ENCODE results near the gene BTBD2.
"Not testable (repeated sequence)": the region's sequence is repeated elsewhere in the genome, so short reads cannot be mapped to it uniquely, and the experiment has no call there.

BTBD2 gene

DNA sequence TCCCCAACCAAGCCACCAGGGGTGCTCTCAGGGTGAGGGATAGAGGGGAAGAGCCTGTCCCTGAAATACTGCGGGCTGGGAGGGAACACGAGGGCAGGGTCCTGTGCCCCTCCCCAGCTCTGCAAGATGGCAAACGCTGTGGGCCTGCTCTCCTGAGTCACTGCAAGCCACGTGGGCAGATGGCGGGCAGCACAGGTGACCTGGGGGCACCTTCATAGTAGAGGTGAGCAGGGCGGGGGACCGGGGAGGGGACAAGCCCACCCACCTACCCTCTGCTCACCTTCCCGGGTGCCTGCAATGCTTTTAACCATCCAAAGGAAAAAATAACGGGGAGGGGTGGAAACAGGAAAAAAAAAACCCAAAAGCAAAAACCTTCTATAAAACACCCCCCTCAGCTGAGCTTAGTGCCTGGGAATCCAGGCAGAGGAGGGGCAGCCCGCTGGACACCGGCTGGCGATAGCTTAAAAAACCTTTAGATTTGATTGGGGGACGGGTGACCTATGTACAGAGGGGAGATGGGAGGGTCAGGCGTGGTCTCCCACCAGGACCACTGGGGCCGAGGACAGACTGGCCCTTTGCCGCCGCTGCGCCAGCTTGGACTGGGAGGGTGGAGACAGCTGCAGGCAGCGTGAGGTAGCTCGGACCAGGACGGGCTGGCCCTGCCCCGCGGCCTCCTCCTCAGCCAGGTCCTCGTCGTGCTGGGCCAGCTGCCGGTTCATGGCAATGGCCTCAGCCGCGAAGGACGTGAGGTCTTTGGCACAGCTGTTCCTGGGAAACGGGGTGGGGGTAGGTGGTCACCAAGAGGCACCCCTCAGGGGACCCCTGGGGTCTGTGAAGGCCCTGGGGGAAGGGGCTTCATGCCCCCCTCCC lies 23.8 kb upstream of the BTBD2 start:
- no peak for DNase-seq

DNA sequence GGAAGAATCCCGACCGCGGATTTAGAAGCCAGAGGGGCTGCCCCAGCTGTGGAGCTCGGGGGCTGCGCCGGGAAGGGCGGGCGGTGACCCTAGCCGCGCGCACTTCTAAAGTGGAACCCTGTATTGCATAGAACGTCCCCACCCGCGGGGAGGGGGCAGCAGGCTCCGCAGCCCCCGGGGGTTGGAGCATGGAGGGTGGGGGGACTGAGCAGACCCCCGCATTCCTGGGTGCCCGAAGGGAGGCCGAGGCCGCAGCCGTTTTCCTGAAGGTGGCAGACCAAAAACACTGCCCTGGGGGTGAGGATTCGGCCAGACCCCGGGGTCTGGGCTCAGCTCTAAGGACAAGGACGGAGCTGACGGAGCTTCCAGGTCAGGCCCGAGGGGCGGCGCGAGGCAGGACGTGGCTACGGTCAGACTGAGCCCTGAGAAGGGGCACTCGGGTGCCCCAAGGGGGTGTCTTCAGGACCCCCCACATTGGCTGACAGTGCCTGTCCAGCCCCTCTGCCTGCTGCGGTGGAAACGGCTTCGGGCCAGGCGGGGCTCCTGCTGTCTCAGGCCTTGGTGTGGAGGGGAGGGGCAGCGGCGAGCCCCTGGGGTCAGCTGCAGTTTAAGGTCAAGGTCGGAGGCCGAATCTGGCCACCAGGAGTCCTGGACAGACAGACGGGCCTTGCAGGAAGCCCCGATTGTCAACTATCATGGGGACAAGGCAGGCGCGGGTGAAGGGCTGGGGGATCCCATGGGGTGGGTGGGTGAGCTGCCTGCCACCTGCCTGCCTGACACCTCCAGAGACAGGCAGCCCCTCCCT lies 23.0 kb upstream of the BTBD2 start:
- no peak for DNase-seq

DNA sequence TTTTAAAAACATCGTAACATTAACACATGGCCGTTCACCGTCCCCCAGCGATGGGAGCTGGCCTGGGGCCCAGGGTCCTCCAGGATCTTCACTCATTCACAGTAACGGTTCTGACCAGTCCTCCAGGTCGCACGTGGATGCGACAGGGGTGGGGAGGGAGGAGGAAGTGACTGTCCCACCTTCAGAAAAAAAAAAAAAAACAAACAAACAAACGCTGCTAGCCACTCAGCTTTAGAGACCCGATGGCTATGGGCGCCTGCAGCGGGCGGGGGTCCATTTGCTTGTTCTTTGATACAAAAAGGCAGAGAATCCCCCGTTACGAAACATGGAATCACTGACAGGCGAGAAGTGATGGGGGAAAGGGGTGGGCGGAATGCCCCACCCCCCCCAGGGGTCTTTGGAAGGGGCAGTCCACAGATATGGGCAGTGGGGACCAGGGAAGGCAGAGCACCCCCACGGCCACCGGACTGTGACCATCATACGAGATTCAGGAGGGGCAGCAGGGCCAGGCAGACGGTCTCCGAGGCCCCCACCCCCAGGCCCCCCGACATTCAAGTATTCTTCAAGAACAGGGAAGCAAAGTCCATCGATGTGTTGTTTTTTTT lies 22.2 kb upstream of the BTBD2 start:
- no peak for DNase-seq

DNA sequence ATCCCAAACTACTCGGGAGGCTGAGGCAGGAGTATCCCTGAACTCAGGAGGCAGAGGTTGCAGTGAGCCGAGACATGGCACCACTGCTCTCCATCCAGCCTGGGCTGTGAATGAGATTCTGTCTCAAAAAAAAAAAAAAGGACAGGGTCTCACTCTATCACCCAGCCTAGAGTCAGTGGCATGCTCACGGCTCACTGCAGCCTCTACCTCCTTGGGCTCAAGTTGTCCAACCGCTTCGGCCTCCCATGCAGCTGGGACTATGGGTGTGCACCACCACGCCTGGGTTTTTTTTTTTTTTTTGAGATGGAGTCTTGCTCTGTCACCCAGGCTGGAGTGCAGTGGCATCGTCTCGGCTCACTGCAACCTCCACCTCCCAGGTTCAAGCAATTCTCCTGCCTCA lies 20.9 kb upstream of the BTBD2 start:
- no peak for DNase-seq

DNA sequence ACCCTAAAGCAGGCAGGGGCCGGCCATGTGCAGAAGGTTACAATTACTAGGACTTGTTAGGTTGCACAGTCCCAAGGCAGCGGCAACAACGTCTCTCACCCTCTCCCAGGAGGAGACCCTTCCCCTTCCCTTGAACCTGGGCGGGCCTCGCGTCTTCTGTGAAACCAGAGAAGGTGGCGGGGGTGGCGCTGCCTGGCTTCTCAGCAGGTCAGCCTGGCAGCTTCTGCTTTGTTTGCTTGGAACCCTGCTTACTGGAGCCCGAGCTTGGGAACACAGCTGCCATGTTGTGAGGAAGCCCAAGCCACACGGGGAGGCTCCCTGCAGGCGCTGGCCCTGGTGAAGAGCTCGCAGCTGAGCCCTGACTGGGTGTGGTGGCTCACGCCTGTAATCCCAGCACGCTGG lies 20.1 kb upstream of the BTBD2 start:
- DNase-seq = no peak

DNA sequence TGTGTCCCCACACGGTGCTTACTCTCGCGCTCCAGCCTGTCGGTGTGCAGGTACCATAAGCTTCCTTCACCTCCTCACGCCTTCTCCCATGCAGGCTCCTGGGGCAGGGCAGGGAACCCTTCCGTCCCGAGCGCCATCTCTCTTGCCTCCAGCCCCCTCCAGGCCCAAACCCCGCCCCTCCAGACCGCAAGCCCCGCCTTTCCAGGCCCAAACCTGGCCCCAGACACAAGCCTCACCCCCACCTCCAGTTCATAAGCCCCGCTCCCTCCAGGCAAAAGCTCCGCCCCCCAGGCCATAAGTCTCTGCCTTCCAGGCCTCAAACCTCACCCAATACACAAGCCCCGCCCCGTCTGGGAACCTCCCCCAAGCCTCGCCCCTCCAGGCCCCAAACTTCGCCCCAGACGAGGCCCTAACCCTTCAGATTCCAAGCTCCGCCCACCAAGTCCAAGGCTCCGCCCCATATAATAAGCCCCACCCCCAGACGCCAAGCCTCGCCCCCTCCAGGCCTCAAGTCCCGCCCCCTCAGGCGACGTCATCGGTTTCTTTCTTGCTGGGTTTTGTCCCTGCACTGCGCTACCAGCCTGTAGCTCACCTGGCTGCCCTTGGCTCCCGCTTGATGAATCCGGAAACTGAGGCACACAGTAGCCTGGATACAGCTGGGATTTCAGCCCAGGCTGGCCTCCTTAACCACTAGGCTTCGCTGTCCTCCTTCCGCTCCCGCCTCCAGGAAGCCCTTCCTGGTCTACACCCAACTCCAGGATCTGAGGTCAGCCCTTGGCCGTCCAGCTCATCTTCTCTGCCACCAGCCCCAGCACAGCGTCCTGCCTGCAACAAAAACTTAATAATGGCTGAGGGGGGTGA lies 19.4 kb upstream of the BTBD2 start:
- DNase-seq = peak; percentile 75 to 77

DNA sequence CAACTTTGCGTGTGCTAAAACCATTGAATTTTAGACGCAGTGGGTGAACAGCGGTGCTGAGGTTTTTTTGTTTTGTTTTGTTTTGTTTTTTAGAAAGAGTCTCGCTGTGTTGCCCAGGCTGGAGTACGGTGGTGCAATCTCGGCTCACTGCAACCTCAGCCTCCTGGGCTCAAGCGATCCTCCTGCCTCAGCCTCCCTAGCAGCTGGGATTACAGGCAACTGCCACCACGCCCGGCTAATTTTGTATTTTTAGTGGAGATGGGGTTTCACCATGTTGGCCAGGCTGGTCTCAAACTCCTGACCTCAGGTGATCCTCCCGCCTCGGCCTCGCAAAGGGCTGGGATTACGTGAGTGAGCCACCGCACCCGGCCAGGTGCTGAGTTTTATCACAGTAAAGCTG lies 18.7 kb upstream of the BTBD2 start:
- DNase-seq = not testable (repeated sequence)

DNA sequence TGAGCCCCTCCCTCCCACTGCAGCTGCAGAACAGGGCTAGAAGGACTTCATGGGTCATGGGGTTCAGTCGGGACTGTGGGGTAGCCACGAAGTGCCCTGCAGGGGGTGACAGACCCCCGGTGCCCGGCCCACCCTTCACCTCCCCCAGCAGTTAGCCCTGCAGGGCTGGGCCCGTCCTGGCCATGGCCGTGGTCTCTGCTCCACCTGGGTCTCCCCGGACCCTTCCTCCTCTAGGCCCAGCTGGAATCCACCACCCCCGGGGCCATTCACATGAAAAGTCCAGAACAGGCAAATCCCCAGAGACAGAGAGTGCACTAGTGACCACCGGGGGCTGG lies 18.3 kb upstream of the BTBD2 start:
- no peak for DNase-seq

DNA sequence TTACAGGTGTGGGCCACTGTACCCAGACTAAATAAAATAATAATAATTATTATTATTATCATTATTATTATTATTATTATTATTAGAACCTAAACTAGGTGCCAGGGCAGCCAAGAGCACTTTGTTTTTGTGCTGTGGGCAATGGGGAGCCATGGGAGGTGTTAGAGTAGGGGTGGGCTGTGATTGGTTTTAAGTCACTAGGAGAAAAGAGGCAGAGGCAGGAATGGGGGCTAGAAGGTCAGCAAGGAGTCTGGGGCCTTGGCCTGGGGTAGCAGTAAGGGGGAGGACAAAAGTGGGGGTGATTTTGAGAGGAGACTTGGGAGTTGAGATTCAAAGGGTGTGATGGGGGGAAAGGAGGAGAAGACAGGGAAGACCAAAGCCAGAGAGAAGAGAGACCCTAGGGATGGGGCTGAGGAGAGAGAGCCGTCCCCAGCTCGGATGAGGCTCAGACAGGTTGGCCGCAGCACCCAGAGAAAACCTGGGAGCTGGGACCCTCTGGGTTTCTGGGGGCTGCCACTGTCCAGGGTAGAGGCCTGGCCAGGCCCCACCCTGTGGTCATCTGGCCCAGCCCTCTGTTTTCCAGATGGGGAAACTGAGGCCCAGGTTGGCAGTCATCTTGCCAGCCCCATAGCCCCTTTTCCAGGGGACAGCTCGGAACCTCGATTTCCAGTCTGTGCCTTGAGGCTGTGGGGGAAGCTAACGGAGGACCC lies 17.8 kb upstream of the BTBD2 start:
- no peak for DNase-seq

DNA sequence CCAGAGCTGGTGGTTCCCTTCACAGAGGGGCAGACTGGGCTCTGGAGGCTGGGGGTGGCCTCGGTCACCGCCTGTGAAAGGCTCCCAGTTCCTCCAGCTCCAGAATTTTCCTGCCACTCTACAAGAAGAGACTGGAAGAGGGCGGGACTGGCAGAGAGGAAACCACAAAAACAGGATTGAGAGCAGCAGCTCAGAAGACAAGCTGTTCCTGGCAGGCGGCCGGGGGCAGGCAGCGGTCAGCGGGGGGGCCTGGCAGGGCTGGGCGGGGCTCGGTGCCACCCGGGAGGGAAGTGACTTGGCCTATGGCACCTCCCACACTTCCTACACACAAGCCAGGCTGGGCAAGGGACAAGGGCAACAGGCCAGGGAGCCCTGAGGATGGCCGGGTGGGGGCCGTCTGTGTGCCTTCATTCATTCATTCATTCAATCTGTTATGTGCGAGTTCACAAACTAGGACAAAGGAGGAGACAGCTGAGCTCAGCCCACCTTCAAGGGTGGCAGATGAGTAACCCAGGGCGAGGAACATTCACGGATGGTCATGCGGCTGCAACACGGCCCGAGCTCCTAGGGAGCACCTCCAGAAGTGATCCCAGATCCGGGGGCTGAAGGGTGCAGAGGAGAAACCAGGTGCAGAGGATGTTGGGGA lies 16.9 kb upstream of the BTBD2 start:
- peak; percentile 70 to 71 for DNase-seq

DNA sequence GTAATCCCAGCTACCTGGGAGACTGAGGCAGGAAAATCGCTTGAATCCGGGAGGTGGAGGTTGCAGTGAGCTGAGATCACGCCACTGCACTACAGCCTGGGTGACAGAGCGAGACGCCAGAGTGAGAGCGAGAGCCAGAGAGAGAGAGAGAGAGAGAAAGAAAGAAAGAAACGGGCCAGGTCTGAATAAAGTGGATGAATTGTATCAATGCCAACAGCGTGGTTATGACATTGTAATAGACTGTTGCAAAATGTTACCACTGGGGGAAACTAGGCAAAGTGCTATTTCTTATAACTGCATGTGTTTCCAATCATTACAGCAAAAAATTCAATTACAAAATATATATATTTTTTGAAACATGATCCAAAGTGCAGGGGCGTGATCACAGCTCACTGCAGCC lies 11.8 kb upstream of the BTBD2 start:
- no peak for DNase-seq

DNA sequence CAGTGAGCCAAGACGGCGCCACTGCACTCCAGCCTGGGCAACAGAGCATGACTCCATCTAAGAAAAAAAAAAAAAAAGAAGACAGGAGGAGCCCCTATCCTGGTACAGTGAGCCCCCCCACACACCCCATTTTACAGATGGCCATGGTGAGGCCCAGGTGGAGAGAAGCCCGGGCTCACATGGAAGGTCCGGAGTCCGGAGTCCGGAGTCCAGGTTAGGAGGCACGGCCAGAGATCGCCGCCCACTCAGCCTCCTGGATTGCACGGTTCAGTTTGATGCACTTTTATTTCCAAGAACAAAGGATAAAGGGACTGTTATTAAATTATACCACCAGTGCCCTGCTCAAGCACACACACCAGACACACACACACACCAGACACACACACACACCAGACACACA lies 11.3 kb upstream of the BTBD2 start:
- no peak for DNase-seq

DNA sequence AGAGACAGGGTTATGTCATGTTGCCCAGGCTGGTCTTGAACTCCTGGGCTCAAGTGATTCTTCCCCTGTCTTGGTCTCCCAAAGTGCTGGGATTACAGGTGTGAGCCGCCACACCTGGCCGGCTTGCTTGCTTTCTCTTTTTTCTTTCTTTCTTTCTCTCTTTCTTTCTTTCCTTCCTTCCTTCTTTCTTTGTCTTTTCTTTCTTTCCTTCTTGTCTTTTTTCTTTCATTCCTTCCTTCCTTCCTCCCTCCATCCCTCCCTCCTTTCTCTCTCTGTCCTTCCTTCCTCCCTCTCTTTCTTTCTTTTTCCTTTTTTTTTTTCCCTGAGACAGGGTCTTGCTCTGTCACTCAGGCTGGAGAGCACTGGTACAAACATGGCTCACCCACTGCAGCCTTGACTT lies 6.8 kb upstream of the BTBD2 start:
- DNase-seq = no peak

DNA sequence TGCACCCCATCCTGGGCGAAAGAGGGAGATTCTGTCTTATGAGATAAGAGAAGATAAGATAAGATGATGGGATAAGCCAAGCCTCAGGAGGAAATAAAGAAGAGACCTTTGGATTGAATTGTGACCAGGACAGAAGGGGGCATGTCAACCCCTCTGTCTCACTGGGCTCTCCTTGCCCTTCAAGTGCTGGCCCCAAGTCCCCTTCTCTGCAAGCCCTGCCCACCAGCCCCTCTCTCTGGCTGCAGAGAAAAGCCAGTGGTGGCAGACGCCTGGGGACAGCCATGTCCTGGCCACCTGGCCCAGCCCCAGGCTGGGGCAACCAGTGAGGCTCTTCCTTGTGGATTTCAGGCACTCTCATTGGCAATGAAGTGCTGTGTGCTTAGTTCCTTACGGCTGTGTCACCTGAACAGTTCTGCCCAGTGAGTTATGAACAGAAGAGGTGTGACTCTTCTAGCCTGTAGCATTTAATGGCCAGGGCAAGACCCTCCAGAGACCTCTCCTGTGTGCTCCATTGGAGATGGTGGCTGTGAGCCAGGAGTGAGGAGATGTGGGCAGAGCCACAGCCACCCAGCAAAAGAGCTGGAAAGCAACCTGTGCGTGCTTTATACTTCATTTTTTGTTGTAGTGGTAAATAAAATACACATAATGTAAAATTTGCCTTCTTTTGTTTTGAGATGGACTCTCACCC lies 6.1 kb upstream of the BTBD2 start:
- DNase-seq = no peak

DNA sequence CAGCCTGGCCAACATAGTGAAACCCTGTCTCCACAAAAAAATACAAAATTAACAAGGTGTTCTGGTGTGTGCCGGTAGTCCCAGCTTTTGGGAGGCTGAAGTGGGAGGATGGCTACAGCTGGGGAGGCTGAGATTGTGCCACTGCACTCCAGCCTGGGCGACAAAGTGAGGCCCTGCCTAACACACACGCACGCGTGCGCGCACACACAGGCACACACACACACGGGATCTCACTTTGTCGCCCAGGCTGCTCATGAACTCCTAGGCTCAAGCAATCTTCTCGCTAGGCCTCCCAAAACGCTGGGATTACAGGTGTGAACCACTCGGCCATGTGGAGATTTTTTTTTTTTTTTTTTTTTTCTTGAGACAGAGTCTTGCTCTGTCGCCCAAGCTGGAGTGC lies 3.2 kb upstream of the BTBD2 start:
- no peak for DNase-seq

DNA sequence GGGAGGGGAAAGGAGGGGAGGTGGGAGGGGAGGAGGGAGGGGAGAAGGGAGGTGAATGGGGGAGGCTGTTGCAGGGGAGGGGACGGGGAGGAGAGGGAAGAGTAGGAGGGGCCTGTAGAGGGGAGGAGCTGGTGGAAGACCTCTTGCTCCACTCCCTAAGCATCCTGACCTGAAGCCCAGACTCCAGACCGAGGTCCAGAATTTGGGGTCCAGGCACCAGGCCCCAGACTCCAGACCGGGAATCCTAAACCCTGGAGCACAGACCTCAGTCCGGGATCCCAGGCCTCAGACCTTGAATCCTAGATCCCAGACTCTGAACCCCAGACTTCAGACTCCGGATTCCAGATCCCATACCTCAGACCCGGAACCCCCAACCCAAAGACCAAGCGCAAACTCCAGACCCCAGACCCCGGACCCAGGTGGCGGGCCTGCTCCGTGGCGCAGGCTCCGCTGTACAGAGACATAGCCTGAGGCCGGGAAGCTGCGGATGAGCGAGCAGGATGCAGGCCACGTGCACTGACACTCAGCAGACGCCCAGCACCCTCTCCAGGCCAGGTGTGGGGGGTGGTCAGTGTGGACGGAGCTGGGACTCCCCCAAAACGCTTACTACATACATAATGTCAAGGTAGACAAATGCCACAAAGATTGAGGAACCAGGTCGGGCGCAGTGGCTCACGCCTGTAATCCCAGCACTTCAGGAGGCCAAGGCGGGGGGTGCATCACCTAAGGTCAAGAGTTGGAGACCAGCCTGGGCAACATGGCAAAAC lies 710 bp upstream of the BTBD2 start:
- DNase-seq = peak; percentile 73 to 76

DNA sequence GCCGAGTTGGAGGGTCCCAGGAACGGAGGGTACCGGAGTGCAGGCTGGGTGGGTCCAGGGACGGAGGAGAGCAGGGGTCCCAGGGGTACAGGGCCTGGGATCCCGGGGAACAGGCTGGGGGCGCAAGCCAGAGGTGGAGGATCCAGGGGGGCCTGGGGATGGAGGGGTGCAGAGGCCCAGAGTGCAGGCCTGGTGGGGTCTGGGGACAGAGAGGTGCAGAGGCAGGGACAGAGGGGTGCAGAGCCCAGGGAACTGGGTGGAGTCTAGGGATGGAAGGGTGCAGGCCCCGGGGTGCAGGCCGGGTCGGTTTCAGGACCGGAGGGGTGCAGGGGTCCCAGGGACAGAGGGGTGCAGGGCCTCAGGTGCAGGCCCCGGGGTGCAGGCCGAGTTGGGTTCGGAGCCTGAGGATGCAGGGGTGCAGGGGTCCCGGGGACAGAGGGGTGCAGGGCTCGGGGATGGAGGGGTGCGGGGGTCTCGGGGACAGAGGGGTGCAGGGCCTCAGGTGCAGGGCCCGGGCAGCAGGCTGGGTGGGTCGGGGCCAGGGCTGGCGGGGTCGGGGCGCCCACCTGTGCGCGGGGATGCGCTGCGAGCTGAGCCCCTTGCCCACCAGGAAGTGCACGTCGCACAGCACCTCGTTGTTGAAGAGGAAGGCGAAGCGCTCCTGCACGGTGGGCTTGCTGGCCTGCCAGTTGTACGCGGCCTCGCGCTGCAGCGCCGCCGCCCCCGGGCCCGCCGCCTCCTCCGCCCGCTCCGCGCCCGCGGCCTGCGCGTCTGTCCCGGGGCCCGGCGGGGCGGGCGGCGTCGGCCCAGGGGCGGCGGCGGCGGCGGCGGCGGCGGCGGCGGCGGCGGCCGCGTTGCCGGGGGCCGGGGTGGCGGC lies 545 bp downstream of the BTBD2 start:
- DNase-seq = no peak

DNA sequence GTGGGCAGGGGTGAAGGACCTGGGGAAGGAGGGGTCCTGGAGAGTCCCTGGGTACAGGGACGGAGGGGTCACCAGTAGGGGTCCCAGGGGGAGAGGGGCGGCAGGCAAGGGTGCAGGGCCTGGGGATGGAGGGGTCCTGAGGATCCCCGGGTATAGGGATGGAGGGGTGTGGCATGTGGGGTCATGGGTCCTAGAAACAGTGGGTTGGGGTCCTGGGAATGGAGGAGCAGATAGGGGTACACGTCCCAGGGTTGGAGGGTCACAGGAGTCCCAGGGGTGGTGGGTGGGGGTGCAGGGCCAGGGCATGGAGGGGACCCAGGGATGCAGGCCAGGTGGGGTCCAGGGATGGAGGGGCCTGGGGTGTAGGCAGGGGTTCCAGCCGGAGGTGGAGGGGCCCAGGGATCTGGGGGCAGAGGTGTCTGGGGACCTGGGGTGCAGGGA lies 1.4 kb downstream of the BTBD2 start:
- DNase-seq = no peak

DNA sequence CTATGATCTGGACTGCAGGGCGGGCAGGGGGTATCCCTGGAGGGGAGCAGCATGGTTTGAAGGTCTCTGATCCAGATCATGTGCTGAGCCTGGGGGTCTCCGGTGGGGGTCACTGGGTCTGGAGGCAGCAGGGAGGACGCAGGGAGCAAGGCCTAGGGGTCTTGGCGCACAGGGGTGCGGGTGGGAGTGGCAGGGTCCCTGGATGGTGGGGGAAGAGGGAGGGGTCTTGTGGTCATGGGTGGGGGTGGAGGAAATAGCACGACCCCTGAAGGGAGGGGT lies 1.9 kb downstream of the BTBD2 start:
- DNase-seq = no peak
